ENCODE results near the gene HEATR5A.
A peak's percentile ranks its signal among the peaks of the same experiment; 100 is the strongest.

DNA sequence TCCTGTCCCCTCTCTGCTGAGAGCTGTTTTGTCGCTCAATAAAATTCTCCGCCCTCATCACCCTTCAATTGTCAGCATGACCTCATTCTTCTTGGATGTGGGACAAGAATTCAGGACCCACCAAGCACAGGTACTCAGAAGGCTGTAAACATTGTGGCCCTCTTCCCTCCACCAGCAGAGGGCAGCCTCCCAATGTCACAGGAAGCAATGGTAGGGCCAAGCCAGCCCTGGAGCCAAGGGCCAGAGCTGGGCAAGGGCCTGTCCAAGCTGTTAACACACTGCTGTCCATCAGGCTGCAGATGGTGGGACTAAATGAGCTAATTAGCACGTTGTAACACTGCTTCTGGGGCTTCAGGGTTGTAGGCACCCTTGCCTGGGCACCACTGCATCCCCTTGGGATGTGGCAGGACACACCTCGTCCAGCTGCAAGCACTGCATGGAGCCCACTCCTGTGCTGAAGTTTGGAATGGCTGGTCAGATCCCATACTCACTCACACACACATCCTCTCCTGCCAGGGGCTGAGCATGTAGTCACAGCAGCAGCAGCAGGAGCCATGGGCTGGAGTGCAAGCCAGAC is 150.1 kb downstream of the HEATR5A start:
- TF ChIP-seq TAF1 (IDR thresholded peaks at IDR 0.05; ENCODE audit: low read depth) (no peak), EGR1 (IDR thresholded peaks at IDR 0.05) (no peak), CREB1 (IDR thresholded peaks at IDR 0.05; ENCODE audit: low read depth) (no peak), REST (IDR thresholded peaks at IDR 0.05; ENCODE audit: low read depth) (no peak), RAD21 (IDR thresholded peaks at IDR 0.05; ENCODE audit: low read depth) (peak; percentile 46; the same call in 1 of the 2 replicates), CEBPB (IDR thresholded peaks at IDR 0.05) (no peak), EP300 (IDR thresholded peaks at IDR 0.05; ENCODE audit: borderline replicate concordance) (no peak), FOXM1 (IDR thresholded peaks at IDR 0.05; ENCODE audit: borderline replicate concordance, low read depth) (no peak), YY1 (IDR thresholded peaks at IDR 0.05; ENCODE audit: low read depth) (no peak), TEAD4 (IDR thresholded peaks at IDR 0.05) (no peak), MAX (IDR thresholded peaks at IDR 0.05) (no peak), USF1 (IDR thresholded peaks at IDR 0.05) (no peak), ZBTB7A (IDR thresholded peaks at IDR 0.05; ENCODE audit: low read depth) (no peak), NFIC (IDR thresholded peaks at IDR 0.05) (no peak)

Data from Ishikawa (cell line).